ENCODE data around the gene SAPCD1. TPM values are rescaled to one million over a fixed set of nuclear protein-coding genes. Genes with fewer than 3 reads are reported as not detected.

SAPCD1 gene
- total and polyA plus RNA-seq, 4 donors: 1.3 to 6.3 (median 3.1) TPM

DNA sequence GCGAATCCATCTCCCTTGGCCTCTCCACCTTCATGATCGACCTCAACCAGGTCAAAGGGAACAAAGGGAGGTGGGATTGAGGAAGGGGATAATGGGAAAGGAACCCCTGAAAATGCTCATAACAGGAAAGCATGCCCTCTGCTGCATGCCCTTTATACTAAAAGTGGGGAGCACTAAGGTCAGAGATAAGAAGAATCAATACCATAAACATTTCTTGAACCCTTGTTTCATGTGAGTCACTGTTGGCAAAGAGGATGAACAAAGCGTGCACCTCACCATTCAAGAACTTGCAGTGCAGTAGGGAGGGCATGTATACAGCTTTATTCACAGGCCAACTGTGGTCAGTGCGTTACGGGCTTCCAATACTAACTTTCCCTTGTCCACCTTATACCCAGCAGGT is 1.7 kb upstream of the SAPCD1 start:
- no peak for DNase-seq
- H3K4me3 ChIP-seq: no peak overlapping the region
- WGBS, 2 donors: 96 to 98% methylated on average over 5 of the region's 5 CpGs
- no peaks in the 10 kb centered on the region for H3K9me3 ChIP-seq (ENCODE audit: control insufficient read depth in 4 of 4, insufficient read depth in 3 of 4, low read length in 3 of 4)
- no peak overlapping the region for H3K9ac ChIP-seq (ENCODE audit: insufficient read depth in 1 of 2, low read length in 2 of 2)
- no peak overlapping the region for H3K27ac ChIP-seq (ENCODE audit: low read depth in 1 of 2, low read length in 1 of 2)
- ATAC-seq (ENCODE audit: insufficient read depth, low FRiP score): no peak
- no peaks in the 10 kb centered on the region for H3K27me3 ChIP-seq (ENCODE audit: control insufficient read depth in 3 of 3, insufficient read depth in 3 of 3, low read length in 2 of 3)
- peaks cover 0 to 2% (median 0%) of the 10 kb centered on the region in 5 donors for H3K4me1 ChIP-seq (ENCODE audit: control insufficient read depth in 5 of 5, insufficient read depth in 5 of 5, low read length in 5 of 5)
- peaks cover 0 to 3% (median 0%) of the 10 kb centered on the region in 4 donors for H3K36me3 ChIP-seq (ENCODE audit: control insufficient read depth in 4 of 4, insufficient read depth in 4 of 4, low read length in 4 of 4)
- TF ChIP-seq, protein P1, sequence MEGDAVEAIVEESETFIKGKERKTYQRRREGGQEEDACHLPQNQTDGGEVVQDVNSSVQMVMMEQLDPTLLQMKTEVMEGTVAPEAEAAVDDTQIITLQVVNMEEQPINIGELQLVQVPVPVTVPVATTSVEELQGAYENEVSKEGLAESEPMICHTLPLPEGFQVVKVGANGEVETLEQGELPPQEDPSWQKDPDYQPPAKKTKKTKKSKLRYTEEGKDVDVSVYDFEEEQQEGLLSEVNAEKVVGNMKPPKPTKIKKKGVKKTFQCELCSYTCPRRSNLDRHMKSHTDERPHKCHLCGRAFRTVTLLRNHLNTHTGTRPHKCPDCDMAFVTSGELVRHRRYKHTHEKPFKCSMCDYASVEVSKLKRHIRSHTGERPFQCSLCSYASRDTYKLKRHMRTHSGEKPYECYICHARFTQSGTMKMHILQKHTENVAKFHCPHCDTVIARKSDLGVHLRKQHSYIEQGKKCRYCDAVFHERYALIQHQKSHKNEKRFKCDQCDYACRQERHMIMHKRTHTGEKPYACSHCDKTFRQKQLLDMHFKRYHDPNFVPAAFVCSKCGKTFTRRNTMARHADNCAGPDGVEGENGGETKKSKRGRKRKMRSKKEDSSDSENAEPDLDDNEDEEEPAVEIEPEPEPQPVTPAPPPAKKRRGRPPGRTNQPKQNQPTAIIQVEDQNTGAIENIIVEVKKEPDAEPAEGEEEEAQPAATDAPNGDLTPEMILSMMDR (IDR thresholded peaks at IDR 0.05; ENCODE audit: control extremely low read depth, extremely low read depth): no peak

DNA sequence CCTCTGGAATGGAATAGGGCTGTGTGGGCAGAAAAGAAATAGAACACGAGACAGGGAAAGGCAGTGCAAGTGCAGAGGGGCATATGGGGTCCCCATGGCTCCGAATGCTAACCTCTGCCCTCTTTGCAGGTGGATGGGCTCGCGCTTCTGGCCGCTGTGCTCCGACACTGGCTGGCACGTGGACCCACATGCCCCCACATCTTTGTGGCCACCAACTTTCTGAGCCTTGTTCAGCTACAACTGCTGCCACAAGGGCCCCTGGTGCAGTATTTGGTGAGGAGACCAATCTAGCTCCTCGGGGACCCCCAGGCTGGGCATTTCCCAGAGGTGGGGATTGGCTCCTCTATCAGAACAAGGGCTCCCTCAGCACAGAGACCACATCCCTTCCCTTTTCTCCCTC is 1.1 kb upstream of the SAPCD1 start:
- TF ChIP-seq, protein P1 (IDR thresholded peaks at IDR 0.05; ENCODE audit: control extremely low read depth, extremely low read depth): no peak
- H3K27ac ChIP-seq (ENCODE audit: low read depth in 1 of 2, low read length in 1 of 2): no peak overlapping the region
- WGBS, 2 donors: 97 to 100% methylated on average over 8 of the region's 8 CpGs

DNA sequence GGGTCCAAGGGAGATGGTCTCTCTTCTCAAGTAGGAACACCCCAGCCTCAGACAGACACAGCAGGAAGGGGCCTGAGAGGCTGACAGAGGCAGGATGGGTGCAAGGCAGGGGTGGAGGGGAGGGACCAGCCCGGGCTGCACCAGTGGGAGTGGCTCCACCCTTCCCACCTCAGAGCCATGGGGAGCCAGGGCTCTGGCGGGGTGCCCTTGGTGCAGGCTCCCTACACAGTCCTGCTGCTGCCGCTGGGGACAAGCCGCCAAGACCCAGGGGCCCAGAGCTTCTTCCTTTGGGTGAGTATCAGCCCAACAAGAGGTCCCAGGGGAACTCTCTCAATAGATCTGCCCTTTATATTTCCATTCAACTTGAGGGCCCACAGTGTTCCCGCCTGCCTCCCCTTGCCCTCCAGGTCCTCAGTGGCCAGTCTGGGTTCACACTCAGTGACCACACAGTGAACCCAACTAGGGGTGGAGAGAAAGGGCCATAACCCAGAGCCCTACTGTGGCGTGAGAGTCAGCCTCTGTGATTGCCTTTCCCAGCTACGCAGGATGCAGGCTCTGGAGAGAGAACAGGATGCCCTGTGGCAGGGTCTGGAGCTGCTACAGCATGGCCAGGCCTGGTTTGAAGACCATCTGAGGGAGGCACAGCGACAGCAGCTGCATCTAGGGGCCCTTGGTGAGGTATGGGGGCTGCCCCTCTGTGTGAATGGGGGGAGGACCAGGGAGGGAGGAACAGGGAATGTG is 592 bp downstream of the SAPCD1 start:
- TF ChIP-seq, protein P1 (IDR thresholded peaks at IDR 0.05; ENCODE audit: control extremely low read depth, extremely low read depth): no peak
- ATAC-seq (ENCODE audit: insufficient read depth, low FRiP score) (no peak), DNase-seq (no peak)
- Histone ChIP-seq H3K9ac (ENCODE audit: insufficient read depth in 1 of 2, low read length in 2 of 2) (no peak overlapping the region), H3K4me3 (no peak overlapping the region), H3K36me3 (ENCODE audit: control insufficient read depth in 4 of 4, insufficient read depth in 4 of 4, low read length in 4 of 4) (peaks cover 0 to 3% (median 0%) of the 10 kb centered on the region in 4 donors), H3K9me3 (ENCODE audit: control insufficient read depth in 4 of 4, insufficient read depth in 3 of 4, low read length in 3 of 4) (no peaks in the 10 kb centered on the region), H3K27ac (ENCODE audit: low read depth in 1 of 2, low read length in 1 of 2) (peak overlapping the region in 1 of 2 donors; percentile 54), H3K4me1 (ENCODE audit: control insufficient read depth in 5 of 5, insufficient read depth in 5 of 5, low read length in 5 of 5) (peaks cover 0 to 6% (median 0%) of the 10 kb centered on the region in 5 donors), H3K27me3 (ENCODE audit: control insufficient read depth in 3 of 3, insufficient read depth in 3 of 3, low read length in 2 of 3) (no peaks in the 10 kb centered on the region)
- 78 to 84% methylated on average over 8 of the region's 8 CpGs for WGBS, 2 donors

More for the DNA sequence above, 1.1 kb upstream of the SAPCD1 start:
- ATAC-seq (ENCODE audit: insufficient read depth, low FRiP score): no peak
- no peaks in the 10 kb centered on the region for H3K9me3 ChIP-seq (ENCODE audit: control insufficient read depth in 4 of 4, insufficient read depth in 3 of 4, low read length in 3 of 4)
- H3K9ac ChIP-seq (ENCODE audit: insufficient read depth in 1 of 2, low read length in 2 of 2): no peak overlapping the region
- H3K4me3 ChIP-seq: no peak overlapping the region
- no peak for DNase-seq
- H3K36me3 ChIP-seq (ENCODE audit: control insufficient read depth in 4 of 4, insufficient read depth in 4 of 4, low read length in 4 of 4): peaks cover 0 to 3% (median 0%) of the 10 kb centered on the region in 4 donors
- H3K27me3 ChIP-seq (ENCODE audit: control insufficient read depth in 3 of 3, insufficient read depth in 3 of 3, low read length in 2 of 3): no peaks in the 10 kb centered on the region
- peaks cover 0 to 4% (median 0%) of the 10 kb centered on the region in 5 donors for H3K4me1 ChIP-seq (ENCODE audit: control insufficient read depth in 5 of 5, insufficient read depth in 5 of 5, low read length in 5 of 5)

Measured in lung (tissue), 12 donors.